Measurements from ENCODE around the gene ADCY1. TPM values are rescaled to one million over a fixed set of nuclear protein-coding genes. Genes with fewer than 3 reads are reported as not detected.
A peak's percentile ranks its signal among the peaks of the same experiment; 100 is the strongest.

The ADCY1 gene
- polyA plus RNA-seq, 1 donor (not counting 4 experiments of a cell fraction or from before 2014, with no cell fraction given): 0.54 TPM

DNA sequence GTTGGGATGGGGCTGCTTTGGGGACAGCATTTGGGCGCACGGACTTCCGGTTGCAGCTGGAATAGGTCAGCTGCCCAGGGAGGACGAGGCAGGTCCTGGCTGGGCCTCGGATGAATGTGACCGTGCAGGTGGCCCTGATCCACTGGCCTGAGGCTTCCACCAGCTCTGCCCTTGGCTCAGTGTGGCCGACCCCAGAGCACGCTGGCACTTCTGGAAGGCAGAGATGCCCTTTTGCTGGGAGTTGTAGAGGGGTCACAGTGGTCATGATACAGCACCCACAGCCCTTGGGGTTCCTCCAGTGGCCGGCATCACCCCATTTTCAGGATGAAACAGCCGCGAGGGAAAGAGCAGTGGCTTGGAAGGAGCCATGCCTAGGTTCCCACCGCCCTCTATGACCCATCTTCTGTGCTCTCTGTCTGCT, 19.0 kb downstream of the ADCY1 start:
- dilution Hi-C loops (cut with MboI; ENCODE audit: extremely low pct_ligation_motif_present, low sequenced_read_pairs): no loop called here
- Histone ChIP-seq H3K9ac (ENCODE audit: control insufficient read depth, extremely low read depth, insufficient read depth, low read length) (no peak overlapping the region), H3K4me2 (ENCODE audit: control insufficient read depth, extremely low read depth, insufficient read depth, low read depth, low read length) (no peak overlapping the region), H4K20me1 (ENCODE audit: control insufficient read depth, extremely low read depth, insufficient read depth, low read length) (no peaks in the 10 kb centered on the region), H3K36me3 (ENCODE audit: control insufficient read depth in 2 of 2, extremely low read depth in 1 of 2, insufficient read depth in 2 of 2, low read length in 2 of 2) (no peaks in the 10 kb centered on the region), H3K4me1 (ENCODE audit: control insufficient read depth, extremely low read depth, insufficient read depth, low read length) (no peaks in the 10 kb centered on the region), H3K4me3 (ENCODE audit: control insufficient read depth in 2 of 3, extremely low read depth in 1 of 3, insufficient read depth in 2 of 3, low read depth in 1 of 3, low read length in 3 of 3) (no peak overlapping the region), H2AFZ (ENCODE audit: control insufficient read depth, low read length) (no peak overlapping the region), H3K9me1 (ENCODE audit: control insufficient read depth, extremely low read depth, insufficient read depth, low read length) (no peaks in the 10 kb centered on the region), H3K27me3 (ENCODE audit: control insufficient read depth, extremely low read depth, insufficient read depth, low read length) (no peaks in the 10 kb centered on the region), H3K27ac (ENCODE audit: control insufficient read depth, insufficient read depth, low read length) (no peak overlapping the region), H3K79me2 (ENCODE audit: control insufficient read depth, insufficient read depth, low read length) (no peaks in the 10 kb centered on the region), H3K9me3 (ENCODE audit: control insufficient read depth, low read depth, low read length) (no peaks in the 10 kb centered on the region)
- TF ChIP-seq, protein P1, sequence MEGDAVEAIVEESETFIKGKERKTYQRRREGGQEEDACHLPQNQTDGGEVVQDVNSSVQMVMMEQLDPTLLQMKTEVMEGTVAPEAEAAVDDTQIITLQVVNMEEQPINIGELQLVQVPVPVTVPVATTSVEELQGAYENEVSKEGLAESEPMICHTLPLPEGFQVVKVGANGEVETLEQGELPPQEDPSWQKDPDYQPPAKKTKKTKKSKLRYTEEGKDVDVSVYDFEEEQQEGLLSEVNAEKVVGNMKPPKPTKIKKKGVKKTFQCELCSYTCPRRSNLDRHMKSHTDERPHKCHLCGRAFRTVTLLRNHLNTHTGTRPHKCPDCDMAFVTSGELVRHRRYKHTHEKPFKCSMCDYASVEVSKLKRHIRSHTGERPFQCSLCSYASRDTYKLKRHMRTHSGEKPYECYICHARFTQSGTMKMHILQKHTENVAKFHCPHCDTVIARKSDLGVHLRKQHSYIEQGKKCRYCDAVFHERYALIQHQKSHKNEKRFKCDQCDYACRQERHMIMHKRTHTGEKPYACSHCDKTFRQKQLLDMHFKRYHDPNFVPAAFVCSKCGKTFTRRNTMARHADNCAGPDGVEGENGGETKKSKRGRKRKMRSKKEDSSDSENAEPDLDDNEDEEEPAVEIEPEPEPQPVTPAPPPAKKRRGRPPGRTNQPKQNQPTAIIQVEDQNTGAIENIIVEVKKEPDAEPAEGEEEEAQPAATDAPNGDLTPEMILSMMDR (optimal IDR thresholded peaks at IDR 0.05 in 1 of 3, IDR thresholded peaks at IDR 0.05 in 1 of 3, conservative IDR thresholded peaks at IDR 0.05 in 1 of 3; ENCODE audit: extremely low read depth in 1 of 3, insufficient read depth in 2 of 3, low read length in 3 of 3): no peak
- TF ChIP-seq EZH2 (IDR thresholded peaks at IDR 0.05; ENCODE audit: low read length): no peak
- DNase-seq (ENCODE audit: low read depth, low spot score) (no peak), FAIRE-seq (no peak)

DNA sequence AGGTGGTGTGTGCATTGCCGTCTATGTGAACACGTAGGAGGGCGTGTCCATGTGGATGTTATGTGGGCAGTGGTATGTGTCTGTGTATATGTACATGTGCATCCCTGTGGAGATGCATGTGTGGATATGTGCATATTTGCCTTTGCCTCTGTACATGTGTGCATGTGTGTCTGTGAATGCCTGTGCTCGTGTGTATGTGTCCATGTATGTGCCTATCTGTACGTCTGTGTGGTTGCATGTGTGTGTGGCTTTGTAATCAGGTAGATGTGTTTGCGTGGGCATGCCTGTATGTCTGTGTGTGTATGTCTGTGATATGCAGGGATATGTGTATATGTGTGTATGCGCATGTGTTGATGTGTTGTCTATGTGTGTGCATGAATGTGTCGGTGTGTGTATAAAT, 19.7 kb downstream of the ADCY1 start:
- H3K4me2 ChIP-seq (ENCODE audit: control insufficient read depth, extremely low read depth, insufficient read depth, low read depth, low read length): no peak overlapping the region
- H3K9me3 ChIP-seq (ENCODE audit: control insufficient read depth, low read depth, low read length): no peaks in the 10 kb centered on the region
- H3K79me2 ChIP-seq (ENCODE audit: control insufficient read depth, insufficient read depth, low read length): no peaks in the 10 kb centered on the region
- FAIRE-seq: peak; percentile 32
- no peak overlapping the region for H3K4me3 ChIP-seq (ENCODE audit: control insufficient read depth in 2 of 3, extremely low read depth in 1 of 3, insufficient read depth in 2 of 3, low read depth in 1 of 3, low read length in 3 of 3)
- H4K20me1 ChIP-seq (ENCODE audit: control insufficient read depth, extremely low read depth, insufficient read depth, low read length): no peaks in the 10 kb centered on the region
- dilution Hi-C loops (cut with MboI; ENCODE audit: extremely low pct_ligation_motif_present, low sequenced_read_pairs): no loop called here
- no peaks in the 10 kb centered on the region for H3K9me1 ChIP-seq (ENCODE audit: control insufficient read depth, extremely low read depth, insufficient read depth, low read length)
- DNase-seq (ENCODE audit: low read depth, low spot score): no peak
- no peaks in the 10 kb centered on the region for H3K4me1 ChIP-seq (ENCODE audit: control insufficient read depth, extremely low read depth, insufficient read depth, low read length)
- H3K27me3 ChIP-seq (ENCODE audit: control insufficient read depth, extremely low read depth, insufficient read depth, low read length): no peaks in the 10 kb centered on the region
- no peak overlapping the region for H3K27ac ChIP-seq (ENCODE audit: control insufficient read depth, insufficient read depth, low read length)
- no peak overlapping the region for H2AFZ ChIP-seq (ENCODE audit: control insufficient read depth, low read length)
- TF ChIP-seq, protein P1 (optimal IDR thresholded peaks at IDR 0.05 in 1 of 3, IDR thresholded peaks at IDR 0.05 in 1 of 3, conservative IDR thresholded peaks at IDR 0.05 in 1 of 3; ENCODE audit: extremely low read depth in 1 of 3, insufficient read depth in 2 of 3, low read length in 3 of 3): no peak
- TF ChIP-seq EZH2 (IDR thresholded peaks at IDR 0.05; ENCODE audit: low read length): no peak
- no peaks in the 10 kb centered on the region for H3K36me3 ChIP-seq (ENCODE audit: control insufficient read depth in 2 of 2, extremely low read depth in 1 of 2, insufficient read depth in 2 of 2, low read length in 2 of 2)
- H3K9ac ChIP-seq (ENCODE audit: control insufficient read depth, extremely low read depth, insufficient read depth, low read length): no peak overlapping the region
